Nephron (organoid): ENCODE data around the gene SIK2.
"Not testable (repeated sequence)": the region's sequence is repeated elsewhere in the genome, so short reads cannot be mapped to it uniquely, and the experiment has no call there.

ENCODE experiments used
- H3K27ac Mint-ChIP-seq, 3 experiments: 2 replicates each; pipeline ENCODE4 v1.8.0; 2020; ENCODE audit warnings: mixed read lengths in 3 of 3, mild to moderate bottlenecking in 2 of 3, moderate library complexity in 1 of 3
- H3K27me3 Mint-ChIP-seq: 2 replicates; pipeline ENCODE4 v1.8.0; 2021; ENCODE audit warnings: low read depth, mild to moderate bottlenecking, moderate library complexity, mixed read lengths
- H3K36me3 Mint-ChIP-seq: 2 replicates; pipeline ENCODE4 v1.8.0; 2020; ENCODE audit warnings: low read depth, mixed read lengths
- H3K4me1 Mint-ChIP-seq: 2 replicates; pipeline ENCODE4 v1.8.0; 2020; ENCODE audit warnings: mixed read lengths
- H3K4me3 Mint-ChIP-seq, 3 experiments: 2 replicates each; pipeline ENCODE4 v1.8.0; 2020; ENCODE audit warnings: mild to moderate bottlenecking in 3 of 3, mixed read lengths in 3 of 3, moderate library complexity in 2 of 3
- H3K9me3 Mint-ChIP-seq: 2 replicates; pipeline ENCODE4 v1.8.0; 2020; ENCODE audit warnings: mixed read lengths
- TF ChIP-seq, protein P1 (sequence below), 3 experiments: fragments of 200-600 bp; sonication (generic); IDR thresholded peaks; one replicate each; pipeline ENCODE4 v1.5.0; 2021; ENCODE audit warnings: antibody characterized with exemption in 3 of 3; ENCODE audit not compliant: unreplicated experiment in 3 of 3

The SIK2 gene

DNA sequence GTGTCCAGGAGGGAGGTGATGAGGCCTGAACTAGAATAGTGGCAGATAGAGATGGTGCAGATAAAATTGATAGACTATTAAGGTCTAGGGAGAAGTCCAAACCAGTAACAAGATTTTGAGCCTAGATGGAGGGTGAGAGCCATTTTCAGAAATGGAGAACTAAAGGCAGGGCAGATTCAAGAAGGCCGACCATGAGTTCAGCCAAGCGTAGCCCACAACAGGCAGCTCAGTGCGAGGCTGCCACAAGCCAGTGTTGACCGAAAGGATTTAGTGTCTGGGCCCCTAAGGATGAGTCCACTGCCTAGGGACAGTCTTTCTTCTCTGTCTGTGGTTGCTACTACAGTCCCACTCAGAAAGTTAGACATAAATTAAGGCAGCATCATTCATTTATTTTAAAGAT is 112.3 kb downstream of the SIK2 start:
- Mint-ChIP-seq H3K4me3 (no peak overlapping the region), H3K27ac (no peak overlapping the region), H3K36me3 (peaks cover 69% of the 10 kb centered on the region), H3K9me3 (no peaks in the 10 kb centered on the region), H3K27me3 (no peaks in the 10 kb centered on the region), H3K4me1 (peaks cover 11% of the 10 kb centered on the region)
- TF ChIP-seq, protein P1, sequence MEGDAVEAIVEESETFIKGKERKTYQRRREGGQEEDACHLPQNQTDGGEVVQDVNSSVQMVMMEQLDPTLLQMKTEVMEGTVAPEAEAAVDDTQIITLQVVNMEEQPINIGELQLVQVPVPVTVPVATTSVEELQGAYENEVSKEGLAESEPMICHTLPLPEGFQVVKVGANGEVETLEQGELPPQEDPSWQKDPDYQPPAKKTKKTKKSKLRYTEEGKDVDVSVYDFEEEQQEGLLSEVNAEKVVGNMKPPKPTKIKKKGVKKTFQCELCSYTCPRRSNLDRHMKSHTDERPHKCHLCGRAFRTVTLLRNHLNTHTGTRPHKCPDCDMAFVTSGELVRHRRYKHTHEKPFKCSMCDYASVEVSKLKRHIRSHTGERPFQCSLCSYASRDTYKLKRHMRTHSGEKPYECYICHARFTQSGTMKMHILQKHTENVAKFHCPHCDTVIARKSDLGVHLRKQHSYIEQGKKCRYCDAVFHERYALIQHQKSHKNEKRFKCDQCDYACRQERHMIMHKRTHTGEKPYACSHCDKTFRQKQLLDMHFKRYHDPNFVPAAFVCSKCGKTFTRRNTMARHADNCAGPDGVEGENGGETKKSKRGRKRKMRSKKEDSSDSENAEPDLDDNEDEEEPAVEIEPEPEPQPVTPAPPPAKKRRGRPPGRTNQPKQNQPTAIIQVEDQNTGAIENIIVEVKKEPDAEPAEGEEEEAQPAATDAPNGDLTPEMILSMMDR (IDR thresholded peaks at IDR 0.05; ENCODE audit: unreplicated experiment in 3 of 3), result no peak

DNA sequence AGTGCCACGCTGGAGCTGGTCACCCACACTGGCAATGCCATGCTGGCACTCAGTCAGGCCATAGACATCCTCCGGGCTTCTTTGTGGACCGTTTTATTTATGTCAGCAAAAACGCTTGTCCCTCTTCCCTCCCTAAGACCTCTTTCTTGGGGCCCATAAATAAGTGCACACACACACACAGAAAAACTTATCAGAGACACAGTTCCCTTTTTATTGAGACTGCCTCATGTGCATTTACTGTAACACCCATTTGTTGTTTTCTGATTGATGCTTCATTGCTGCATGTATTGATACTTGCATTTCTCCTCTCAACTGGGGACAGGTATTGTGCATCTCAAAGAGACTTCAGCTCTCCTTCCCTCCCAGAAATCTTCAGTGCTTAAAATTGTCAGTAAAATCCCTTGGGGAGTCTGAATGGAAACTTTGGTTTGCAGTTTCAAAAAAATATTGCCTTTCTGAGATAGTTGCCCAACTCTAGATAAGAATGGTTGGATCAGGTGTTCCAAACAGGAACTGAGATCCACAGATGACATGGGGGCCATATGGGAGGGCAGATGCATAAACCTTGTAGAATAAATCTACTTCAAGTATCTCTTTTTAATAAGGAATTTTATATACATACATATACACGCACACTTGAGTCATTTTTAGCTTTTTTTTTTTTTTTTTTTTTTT is 113.0 kb downstream of the SIK2 start:
- Mint-ChIP-seq H3K9me3 (no peaks in the 10 kb centered on the region), H3K4me3 (no peak overlapping the region), H3K4me1 (peaks cover 11% of the 10 kb centered on the region), H3K27me3 (no peaks in the 10 kb centered on the region), H3K36me3 (peaks cover 73% of the 10 kb centered on the region), H3K27ac (no peak overlapping the region)
- TF ChIP-seq, protein P1 (IDR thresholded peaks at IDR 0.05; ENCODE audit: unreplicated experiment in 3 of 3), result no peak

- Mint-ChIP-seq H3K27ac (peak overlapping the region in 2 of 3 experiments; percentile 70 to 72), H3K36me3 (peaks cover 79% of the 10 kb centered on the region), H3K4me1 (peaks cover 11% of the 10 kb centered on the region)
- not testable (repeated sequence) for H3K27me3 Mint-ChIP-seq, H3K4me3 Mint-ChIP-seq, H3K9me3 Mint-ChIP-seq
These were observed 115.4 kb downstream of the SIK2 start for GRCh38 chr11:111717660-111718059.

DNA sequence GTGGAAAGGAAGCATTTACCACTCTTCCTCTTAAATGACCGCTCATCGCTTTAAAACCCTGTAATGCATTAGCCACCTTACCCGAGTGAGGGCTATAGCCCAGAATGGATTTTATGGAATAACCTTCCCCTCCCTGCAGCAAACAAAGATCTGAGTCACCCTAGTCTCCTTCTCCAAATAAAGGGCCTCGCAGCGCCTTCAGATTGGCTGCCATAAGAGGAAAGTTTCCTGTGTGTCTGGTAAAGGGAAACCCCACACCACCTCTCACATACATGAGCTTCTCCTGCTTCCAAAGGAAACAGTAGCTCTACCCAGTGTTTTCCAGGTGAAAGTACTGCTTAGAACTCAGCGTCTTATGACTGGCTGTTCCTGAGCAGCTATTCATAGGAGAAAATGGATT is 116.2 kb downstream of the SIK2 start:
- Mint-ChIP-seq H3K4me1 (peaks cover 19% of the 10 kb centered on the region), H3K4me3 (no peak overlapping the region), H3K36me3 (peaks cover 81% of the 10 kb centered on the region), H3K9me3 (no peaks in the 10 kb centered on the region), H3K27me3 (no peaks in the 10 kb centered on the region), H3K27ac (peak overlapping the region; percentile 54 to 72 (median 71))
- TF ChIP-seq, protein P1 (IDR thresholded peaks at IDR 0.05; ENCODE audit: unreplicated experiment in 3 of 3), result no peak

DNA sequence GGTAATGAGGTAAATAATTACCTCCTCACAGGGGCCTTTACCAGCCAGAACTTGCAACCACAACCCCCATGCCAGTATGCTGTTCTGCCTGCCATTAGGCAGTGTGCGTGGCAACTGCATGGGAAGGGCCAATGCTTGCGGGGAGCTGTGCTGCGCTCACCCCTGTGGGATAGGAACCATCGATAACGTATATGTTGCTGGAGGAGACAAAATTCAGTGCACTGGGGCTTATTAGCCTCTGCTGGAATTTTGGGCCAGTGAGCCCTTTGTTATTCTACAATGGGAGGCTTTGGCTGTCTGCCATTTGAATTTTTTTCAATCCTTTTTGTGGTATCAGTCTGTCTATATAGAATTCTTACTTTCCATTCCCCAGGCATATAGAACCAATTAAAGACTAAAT is 116.6 kb downstream of the SIK2 start:
- Mint-ChIP-seq H3K27ac (peak overlapping the region; percentile 54 to 72 (median 71)), H3K9me3 (no peaks in the 10 kb centered on the region), H3K4me1 (peaks cover 20% of the 10 kb centered on the region), H3K27me3 (no peaks in the 10 kb centered on the region), H3K4me3 (no peak overlapping the region), H3K36me3 (peaks cover 81% of the 10 kb centered on the region)
- TF ChIP-seq, protein P1 (IDR thresholded peaks at IDR 0.05; ENCODE audit: unreplicated experiment in 3 of 3), result no peak

- Mint-ChIP-seq H3K4me3 (no peak overlapping the region), H3K27ac (no peak overlapping the region), H3K27me3 (no peaks in the 10 kb centered on the region), H3K9me3 (no peaks in the 10 kb centered on the region), H3K36me3 (peaks cover 78% of the 10 kb centered on the region), H3K4me1 (peaks cover 20% of the 10 kb centered on the region)
- TF ChIP-seq, protein P1 (IDR thresholded peaks at IDR 0.05; ENCODE audit: unreplicated experiment in 3 of 3), result no peak
These were observed 117.1 kb downstream of the SIK2 start for GRCh38 chr11:111719379-111719778.
